ENCODE results near the gene REXO5.

The REXO5 gene

GRCh38 chr16:20873331-20873730, 67.0 kb downstream of the REXO5 start:
- DNase-seq: no peak

- DNase-seq: no peak
These were observed 67.8 kb downstream of the REXO5 start for GRCh38 chr16:20874088-20874581.

GRCh38 chr16:20875355-20875650, 69.0 kb downstream of the REXO5 start:
- DNase-seq: no peak

- no peak for DNase-seq
These were observed 72.4 kb downstream of the REXO5 start for GRCh38 chr16:20878682-20879147.

GRCh38 chr16:20879175-20880040, 73.1 kb downstream of the REXO5 start:
- DNase-seq: no peak

GRCh38 chr16:20880867-20881502, 74.7 kb downstream of the REXO5 start:
- no peak for DNase-seq

- no peak for DNase-seq
These were observed 75.2 kb downstream of the REXO5 start for GRCh38 chr16:20881503-20881878.

GRCh38 chr16:20883554-20884239, 77.4 kb downstream of the REXO5 start:
- no peak for DNase-seq

GRCh38 chr16:20884240-20884556, 77.9 kb downstream of the REXO5 start:
- DNase-seq: no peak

GRCh38 chr16:20886320-20886719, 80.0 kb downstream of the REXO5 start:
- DNase-seq: no peak

- no peak for DNase-seq
These were observed 80.9 kb downstream of the REXO5 start for GRCh38 chr16:20887207-20887606.

- DNase-seq: no peak
These were observed 83.4 kb downstream of the REXO5 start for GRCh38 chr16:20889625-20890275.

- no peak for DNase-seq
These were observed 88.1 kb downstream of the REXO5 start for GRCh38 chr16:20894388-20894787.

- no peak for DNase-seq
These were observed 91.0 kb downstream of the REXO5 start for GRCh38 chr16:20897253-20897897.

- DNase-seq: no peak
These were observed 91.6 kb downstream of the REXO5 start for GRCh38 chr16:20897922-20898321.

GRCh38 chr16:20899071-20899470, 92.7 kb downstream of the REXO5 start:
- no peak for DNase-seq
